ENCODE data around the gene DND1.
A peak's percentile ranks its signal among the peaks of the same experiment; 100 is the strongest.
"Not testable (repeated sequence)": the region's sequence is repeated elsewhere in the genome, so short reads cannot be mapped to it uniquely, and the experiment has no call there.

Gene DND1

DNA sequence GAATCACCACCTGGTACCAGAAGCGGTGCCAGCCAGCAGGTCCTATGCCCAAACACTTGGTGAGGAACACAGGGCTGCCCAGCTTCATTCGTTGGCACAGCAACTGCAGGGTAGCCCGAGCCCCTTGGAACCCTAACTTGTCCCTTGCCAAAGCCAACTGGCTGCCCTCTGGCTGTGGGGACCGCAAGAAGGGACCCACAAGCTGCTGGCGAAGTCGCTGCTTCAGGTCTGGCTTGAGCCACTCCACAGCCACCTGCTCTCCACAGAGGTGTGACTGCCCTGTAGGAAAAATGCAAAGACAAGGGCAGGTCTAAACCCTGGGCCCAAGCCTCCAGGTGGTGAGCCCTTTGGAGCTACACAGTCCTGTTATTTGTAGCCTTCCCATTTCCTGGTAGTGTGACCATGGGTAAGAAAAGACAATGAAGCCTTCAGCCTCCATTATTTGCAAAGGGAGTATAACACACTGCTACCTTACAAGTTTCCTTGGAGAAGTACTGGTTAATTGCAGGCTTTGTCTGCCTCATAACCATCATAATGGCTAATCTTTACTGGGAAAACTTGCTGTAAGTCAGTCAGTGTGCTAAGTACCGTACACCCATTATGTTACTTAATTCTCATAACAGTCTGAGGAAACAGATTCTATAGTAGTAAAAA lies 1.8 kb downstream of the DND1 start:
- no peak for DNase-seq

DNA sequence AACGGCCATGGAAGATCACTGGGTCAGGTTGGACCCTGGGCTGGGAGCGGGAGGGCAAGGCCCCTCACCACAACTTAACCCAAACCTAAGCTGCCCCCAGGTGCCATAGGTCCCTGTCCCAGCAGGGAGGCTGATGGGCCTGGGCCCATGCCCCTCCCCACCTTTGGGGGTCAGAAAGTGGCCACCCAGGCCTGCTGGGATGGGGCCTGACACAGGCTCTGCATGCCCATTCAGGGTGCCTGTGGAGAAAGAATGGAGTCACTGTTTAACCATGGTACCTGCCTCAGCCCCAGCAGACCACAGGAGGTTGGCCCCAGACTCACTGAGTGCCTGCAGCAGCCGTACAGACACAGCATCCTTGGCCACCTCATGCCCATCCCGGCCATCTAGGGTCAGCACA lies 2.3 kb downstream of the DND1 start:
- not testable (repeated sequence) for DNase-seq

DNA sequence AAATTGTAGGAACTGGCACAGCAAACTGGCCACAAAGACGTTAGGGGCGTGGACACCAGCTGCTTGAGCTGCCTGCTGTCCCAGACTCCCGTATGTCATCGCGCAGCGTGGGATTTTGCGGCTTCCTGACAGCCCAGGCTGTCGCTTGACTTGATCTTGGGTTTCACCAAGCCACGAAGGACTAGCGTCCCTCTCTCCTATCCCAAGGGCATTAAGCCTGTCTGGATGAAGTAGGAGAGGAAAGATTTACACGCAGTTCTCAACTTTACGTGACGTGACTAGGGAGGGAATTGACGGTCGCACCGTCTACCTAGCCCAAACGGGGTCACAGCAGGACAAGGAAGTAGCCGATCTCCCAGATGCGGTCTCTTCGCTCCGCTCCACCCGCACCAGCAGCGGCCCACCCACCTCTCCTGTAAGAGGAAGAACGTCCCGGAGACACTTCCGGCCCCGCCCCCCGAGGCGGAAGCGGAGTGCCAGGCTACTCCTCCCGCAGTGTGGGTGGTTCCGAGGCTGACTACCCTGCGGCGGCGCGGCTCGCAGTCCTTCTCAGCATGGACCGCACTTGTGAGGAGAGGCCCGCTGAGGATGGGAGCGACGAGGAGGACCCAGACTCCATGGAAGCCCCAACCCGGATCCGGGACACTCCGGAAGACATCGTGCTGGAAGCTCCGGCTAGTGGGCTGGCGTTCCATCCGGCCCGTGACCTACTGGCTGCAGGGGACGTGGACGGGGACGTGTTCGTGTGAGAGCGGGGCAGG lies 8.8 kb downstream of the DND1 start, which contains the start of gene WDR55:
WDR55 (plus strand) TSS at position 546 of the 761 bp plus-strand sequence; CDS start at position 555, 9 bp downstream.
- DNase-seq: peak; percentile 79

DNA sequence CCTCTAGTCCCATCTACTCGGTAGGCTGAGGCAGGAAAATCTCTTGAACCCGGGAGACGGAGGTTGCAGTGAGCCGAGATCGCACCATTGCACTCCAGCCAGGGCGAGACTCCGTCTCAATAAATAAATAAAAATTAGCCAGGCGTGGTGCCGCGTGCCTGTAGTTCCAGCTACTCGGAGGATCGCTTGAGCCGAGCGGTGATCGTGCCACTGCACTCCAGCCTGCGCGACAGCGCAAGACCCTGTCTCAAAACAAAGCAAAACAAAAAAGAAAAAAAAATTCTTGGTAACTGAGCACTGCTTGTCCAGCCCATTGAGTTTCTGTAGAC lies 9.4 kb downstream of the DND1 start:
- DNase-seq: no peak

DNA sequence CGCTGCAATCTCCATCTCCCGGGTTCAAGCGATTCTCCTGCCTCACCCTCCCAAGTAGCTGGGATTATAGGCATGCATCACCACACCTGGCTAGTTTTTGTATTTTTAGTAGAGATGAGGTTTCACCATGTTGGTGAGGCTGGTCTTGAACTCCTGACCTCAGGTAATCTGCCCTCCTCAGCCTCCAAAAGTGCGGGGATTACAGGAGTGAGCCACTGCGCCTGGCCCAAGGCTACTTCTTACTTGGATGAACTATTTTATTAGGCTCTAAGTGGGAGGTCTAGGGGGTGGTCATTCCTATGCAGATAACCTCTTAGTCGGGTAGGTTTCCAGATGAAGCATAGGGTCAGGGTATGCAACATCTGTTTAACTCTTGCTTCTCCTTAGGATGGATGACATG lies 13.0 kb downstream of the DND1 start:
- not testable (repeated sequence) for DNase-seq

DNA sequence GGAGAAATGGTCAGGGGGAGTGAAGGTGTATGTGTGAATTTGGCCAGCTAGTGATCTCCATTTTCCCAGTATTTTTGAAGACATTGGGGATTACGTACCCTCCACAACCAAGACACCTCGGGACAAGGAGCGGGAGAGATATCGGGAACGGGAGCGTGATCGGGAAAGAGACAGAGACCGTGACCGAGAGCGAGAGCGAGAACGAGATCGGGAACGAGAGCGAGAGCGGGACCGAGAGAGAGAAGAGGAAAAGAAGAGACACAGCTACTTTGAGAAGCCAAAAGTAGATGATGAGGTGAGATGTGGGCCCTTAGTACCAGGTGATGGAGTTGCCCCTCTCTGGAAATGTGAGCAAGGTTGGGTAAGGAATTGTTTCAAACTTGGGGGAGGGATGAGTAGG lies 14.5 kb downstream of the DND1 start:
- no peak for DNase-seq

DNA sequence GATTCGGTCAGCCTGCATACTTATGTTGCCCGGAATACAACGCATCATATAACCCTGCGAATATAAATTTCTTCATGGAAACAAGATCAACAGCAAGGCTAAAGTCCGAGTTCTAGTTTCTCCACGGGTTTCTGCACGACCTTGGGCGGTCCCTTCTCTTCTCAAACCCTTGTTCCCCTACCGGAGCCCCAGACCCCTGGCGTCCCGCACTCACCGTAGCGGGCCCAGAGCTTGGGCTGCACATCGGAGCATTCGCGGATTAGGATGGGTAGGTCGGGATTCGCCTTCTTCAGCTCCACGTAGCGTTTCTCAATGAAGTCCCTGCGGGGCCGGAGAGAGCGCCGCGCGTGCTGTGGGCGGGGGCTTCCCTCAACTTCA lies 26.3 kb downstream of the DND1 start:
- no peak for DNase-seq

DNA sequence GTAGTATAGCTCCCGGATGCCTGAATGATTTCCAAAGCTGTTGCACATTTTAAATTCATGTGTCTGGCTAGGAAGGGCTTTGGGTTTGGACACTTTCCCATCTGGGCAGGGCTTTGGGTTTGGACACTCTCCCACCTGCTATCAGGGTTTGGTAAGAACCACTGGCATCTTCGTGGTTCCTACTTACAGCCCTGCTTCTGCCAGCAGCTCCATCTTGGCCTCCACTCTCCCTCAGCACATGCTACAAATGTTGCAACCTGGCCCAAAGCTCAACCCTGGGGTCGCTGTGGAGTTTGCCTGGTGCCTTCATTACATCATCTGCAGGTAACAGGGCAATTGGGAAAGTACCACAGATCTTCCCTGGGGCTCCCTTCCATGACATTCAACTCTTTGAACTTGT lies 30.7 kb downstream of the DND1 start:
- no peak for DNase-seq

DNA sequence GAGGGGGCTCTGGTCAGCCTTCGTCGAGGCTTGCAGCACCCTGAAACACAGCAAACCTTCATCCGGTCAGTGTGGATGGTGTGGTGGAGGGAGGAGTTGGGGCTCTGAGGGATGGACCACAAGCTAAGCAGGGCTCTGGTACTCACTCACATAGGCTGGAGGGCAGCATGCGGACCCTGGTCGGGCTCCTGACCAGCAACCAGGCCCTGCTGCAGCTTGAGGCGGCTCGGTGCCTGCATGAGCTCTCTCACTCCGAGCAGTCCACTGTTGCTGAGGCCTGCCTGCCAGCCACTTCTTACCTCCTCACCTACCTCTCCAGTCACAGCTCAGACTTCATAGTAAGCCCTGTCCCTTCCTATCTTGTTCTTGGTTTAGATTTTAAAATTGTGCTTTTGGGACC lies 31.7 kb downstream of the DND1 start:
- no peak for DNase-seq

DNA sequence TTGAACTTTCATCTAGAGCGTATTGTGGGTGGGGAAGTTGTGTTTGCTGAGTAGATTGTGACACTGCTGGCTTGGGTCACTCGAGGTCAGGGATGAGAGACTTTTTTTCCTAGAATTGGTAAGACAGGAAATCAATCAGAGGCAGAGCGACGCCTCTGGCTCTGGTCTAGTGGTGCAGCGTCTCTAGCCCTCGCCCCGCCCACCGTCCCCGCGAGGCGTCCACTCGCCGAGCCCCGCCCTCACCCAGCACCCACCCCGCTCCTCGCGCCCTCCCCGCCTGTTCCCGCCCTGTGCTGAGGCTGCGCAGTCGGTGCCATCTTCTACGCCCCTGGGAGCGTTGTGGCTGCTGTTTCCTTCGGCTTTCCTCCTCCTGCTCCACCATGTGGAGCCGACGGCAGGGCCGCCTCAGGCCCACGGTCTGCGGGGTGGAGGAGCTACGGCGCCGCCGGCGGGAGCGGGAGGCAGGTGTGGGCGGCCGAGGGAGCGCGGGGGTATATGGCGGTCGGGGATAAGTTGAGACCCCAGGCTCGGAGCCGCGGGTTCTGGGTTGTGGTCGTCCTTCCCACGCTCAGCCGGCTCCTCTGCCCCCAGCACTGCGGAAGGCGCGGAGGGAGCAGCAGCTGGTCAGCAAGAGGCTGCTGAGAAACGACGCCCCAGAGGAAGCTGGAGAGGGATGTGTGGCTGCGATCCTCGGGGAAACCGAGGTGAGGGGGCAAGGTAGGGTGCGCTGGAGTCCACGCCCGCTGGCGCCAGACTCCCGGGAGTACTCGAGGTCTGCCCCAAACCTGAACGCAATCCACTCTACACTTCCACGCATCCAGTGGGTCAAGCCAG lies 34.0 kb downstream of the DND1 start, which contains the start of gene TMCO6:
TMCO6 (plus strand) TSS at position 304 of the 834 bp plus-strand sequence; CDS start at position 381, 77 bp downstream.
- peak; percentile 90 for DNase-seq

DNA sequence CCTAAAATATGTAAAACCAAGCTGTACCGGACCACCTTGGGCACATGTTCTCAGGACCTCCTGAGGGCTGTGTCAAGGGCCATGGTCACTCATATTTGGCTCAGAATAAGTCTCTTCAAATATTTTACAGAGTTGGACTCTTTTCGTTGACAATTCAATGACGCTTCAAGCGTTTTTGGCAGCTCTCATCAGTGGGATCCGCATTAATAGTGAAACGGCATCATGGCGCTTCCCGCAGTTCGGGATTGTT lies 34.6 kb downstream of the DND1 start:
- DNase-seq: not testable (repeated sequence)

DNA sequence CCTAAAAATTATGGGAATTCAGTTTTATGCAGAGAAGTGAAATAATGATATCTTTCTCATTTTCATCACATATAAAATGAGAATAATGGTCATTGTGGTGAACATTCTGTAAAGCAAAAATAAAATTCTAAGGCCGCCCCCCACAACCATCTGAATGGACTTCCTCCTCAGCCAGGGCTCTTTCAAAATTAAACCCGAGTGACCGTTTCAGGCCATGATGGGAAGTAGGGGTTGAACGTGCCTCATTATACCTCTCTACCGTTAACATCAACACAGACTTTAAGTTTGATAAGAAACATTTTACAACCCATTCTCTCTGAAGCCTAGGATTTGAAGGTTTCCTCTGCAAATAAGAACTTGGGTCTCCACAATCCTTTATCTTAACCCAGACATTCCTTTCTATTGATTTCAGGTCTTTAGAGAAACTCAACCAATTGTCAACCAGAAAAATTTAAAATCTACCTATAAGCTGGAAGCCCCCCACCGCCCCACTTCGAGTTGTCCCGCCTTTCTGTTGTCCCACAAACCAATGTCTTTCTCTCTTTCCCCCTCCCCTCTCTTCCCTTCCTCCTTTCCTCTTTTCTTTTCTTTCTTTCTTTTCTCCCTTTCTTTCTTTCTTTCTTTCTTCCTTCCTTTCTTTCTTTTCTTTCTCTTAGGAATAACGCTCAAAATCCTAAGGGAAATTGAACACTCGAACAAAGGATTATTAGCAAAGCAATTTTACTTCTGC lies 35.8 kb downstream of the DND1 start:
- no peak for DNase-seq

DNA sequence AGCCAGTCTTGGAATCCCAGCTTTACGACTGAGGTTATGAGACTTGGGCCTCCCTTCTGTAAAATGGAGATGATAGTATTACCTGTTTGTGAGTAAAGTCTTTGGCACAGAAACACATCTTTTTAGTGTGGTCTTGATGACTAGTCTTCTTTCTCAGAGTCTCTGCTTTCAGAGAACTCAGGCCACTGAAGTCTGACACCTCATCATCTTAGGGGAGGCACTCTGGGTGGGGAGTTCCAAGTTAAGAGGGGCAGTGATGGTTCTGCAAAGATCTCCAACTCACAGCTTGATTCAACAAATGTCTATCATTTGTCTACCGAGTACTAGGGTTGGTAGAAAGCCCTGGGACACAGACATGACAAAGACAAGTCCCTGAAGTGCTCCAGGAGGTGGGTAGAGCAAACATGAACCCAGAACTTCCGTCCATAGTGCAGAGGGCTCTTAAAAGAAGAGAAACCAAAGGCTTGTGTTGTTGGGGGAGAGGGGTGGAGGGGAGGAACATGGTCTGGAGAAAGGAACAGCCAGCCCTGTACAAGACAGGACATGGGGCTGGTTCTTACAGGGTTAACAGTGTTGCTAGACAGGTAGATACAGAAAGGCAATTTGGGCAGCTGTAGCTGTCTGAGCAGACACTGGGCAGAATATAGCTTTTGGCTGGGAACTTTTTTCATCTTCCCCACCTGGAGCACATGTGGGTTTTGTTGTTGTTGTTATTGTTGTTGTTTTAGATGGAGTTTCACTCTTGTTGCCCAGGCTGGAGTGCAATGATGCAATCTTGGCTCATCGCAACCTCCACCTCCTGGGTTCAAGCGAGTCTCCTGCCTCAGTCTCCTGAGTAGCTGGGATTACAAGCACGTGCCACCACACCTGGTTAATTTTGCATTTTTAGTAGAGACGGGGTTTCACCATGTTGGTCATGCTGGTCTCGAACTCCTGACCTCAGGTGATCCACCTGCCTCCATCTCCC lies 37.8 kb downstream of the DND1 start:
- DNase-seq: no peak

DNA sequence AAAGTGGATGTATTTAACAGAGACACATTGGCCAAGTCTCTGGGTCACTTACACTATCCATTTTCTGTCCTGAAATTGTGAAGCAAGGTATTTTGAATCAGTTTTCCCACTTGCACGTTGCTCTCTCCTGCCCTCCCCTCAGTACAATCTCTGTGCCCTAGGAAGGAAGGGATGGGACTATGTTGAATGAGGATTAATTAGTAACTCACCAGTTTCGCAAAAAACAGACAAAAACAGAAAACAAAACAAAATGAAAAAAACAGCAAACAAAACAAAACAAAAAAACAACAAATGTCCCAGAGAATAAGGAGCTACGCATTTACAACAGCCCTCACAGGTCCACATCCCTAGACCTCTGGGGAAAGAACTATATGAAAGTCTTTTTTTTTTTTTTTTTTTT lies 39.3 kb downstream of the DND1 start:
- DNase-seq: no peak

DNA sequence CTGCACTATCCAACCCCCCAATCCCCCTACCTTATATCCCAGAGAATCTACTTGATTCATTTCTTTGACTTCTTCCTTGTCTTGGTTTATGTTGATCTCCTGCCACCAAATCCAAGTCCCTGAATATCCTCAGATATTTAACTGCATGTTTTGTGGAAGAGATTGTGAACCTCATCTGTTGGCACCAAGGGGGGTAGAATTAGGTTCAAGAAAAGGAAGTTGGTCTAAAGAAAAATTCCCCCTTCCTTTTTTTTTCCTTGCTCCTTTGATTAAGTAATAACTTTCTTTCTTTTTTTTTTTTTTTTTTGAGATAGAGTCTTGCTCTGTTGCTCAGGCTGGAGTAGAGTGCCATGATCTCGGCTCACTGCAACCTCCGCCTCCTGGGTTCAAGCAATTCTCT lies 39.9 kb downstream of the DND1 start:
- DNase-seq: peak; percentile 3

DNA sequence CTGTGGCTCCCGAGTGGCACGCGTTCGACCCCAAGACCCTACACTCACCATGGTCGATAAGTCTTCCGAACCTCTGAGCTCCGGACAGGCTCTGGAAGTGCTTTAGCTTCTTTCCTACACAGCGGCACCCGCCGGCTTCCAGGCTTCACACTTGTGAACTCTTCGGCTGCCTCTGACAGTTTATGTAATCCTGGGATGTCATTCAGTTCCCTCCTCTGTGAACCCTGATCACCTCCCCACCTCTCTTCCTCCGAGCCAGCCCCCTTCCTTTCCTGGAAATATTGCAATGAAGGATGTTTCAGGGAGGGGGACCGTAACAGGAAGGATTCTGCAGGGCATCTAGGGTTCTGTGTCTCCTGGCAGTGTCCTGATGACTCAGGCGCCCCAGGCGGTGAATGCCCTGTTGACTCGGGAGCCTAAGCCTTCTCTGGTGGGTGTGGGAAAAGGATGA lies 40.3 kb downstream of the DND1 start, which contains the start of gene CD14:
CD14 (minus strand) TSS at position 155 of the 451 bp plus-strand sequence; CDS start at position 51, 104 bp downstream.
- no peak for DNase-seq

DNA sequence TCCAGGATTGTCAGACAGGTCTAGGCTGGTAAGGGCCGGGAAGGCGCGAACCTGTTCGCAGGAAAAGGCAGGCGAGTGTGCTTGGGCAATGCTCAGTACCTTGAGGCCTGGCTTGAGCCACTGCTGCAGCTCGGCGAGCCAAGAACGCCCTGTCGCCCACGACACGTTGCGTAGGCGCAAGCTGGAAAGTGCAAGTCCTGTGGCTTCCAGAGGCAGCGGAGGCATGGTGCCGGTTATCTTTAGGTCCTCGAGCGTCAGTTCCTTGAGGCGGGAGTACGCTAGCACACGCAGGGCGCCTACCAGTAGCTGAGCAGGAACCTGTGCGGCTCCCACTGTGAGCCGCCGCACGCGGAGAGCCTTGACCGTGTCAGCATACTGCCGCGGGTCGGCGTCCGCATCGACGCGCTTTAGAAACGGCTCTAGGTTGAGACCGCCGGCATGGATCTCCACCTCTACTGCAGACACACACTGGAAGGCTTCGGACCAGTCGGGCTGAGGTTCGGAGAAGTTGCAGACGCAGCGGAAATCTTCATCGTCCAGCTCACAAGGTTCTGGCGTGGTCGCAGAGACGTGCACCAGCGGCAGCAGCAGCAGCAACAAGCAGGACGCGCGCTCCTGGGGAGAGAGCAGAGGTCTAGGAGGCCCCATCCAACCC lies 40.9 kb downstream of the DND1 start:
- DNase-seq: peak; percentile 24

DNA sequence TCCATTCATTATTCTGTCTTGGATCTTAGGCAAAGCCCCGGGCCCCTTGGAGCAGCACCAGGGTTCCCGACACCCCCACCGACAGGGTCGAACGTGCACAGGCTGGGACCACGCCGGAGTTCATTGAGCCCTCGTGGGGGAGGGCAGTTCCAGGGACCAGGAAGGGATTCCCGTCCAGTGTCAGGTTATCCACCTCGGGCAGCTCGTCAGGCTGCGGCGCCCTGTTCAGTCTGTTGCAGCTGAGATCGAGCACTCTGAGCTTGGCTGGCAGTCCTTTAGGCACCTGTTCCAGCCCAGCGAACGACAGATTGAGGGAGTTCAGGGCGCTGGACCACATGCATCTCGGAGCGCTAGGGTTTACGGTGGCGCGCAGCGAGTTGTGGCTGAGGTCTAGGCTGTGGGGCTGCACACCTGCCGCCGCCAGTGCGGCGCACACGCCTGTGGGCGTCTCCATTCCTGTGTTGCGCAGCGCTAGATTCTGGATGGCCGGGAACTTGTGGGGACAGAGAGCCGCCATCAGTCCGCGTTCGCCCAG lies 41.5 kb downstream of the DND1 start:
- DNase-seq: no peak

DNA sequence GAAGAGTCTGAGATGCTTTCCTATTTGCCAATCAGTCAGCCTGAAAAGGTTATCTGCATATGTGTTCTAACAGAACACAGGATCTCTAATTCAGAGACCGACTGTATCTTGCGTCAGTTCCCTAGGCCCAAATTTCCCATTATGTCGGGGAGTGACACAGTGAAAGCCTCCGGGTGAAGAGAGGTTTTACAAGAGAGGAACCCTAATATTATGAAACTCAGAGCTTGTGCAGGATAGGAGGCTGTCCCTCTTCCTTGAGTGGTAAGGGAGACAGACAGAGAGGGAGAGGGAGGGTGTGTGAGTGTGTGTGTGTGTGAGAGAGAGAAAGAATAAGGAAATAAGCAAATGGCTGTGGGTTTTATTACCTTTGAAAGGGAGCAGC lies 42.3 kb downstream of the DND1 start:
- DNase-seq: no peak

DNA sequence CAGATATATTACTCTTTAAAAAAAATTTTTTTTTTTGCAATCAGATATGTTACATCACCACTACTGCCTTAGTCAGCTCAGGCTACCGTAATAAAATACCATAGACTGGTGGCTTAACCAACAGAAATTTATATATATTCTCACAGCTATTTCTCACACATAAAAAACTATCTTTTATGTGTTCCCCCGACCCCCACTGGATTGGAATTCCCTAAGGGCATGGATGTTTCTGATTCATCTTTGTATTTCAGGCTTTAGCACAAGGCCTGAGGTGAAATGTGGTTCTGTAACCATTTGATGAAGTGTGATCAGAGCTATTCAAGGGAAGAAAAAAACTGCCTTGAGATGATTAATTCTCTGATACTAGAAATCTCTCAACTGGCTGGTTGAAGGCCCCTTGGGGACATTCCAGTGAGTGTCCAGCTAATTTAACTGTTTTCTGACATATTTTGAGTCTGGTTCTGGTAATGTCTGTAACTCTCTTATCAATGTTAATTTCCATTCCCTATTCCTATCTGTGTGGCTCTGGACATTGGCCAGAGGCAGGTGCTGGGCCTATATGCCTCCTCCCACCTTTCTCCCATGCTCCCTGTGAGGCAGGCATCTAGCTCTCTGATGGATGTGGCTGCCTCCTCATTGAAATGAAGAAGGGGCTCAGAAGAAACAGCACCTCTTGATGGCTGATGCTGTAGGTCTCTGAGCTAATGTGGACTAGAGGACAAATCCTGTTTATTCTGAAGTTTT lies 42.9 kb downstream of the DND1 start:
- DNase-seq: no peak
